ENCODE results near the gene FKBP10.
"Not testable (repeated sequence)": the region's sequence is repeated elsewhere in the genome, so short reads cannot be mapped to it uniquely, and the experiment has no call there.

FKBP10 gene

GRCh38 chr17:41839448-41839847 lies 26.6 kb downstream of the FKBP10 start:
- DNase-seq, result not testable (repeated sequence)

DNA sequence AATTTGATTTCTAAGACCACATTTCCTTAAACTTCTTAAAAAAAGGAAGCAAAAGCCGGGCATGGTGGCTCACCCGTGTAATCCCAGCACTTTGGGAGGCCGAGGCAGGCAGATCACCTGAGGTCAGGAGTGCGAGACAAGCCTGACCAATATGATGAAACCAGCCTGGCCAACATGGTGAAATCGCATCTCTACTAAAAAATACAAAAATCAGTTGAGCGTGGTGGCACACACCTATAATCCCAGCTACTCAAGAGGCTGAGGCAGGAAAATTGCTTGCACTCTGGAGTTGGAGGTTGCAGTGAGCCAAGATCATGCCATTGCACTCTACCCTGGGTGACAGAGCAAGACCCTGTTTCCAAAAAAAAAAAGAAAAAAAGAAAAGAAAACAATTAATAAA lies 28.0 kb downstream of the FKBP10 start:
- not testable (repeated sequence) for DNase-seq

DNA sequence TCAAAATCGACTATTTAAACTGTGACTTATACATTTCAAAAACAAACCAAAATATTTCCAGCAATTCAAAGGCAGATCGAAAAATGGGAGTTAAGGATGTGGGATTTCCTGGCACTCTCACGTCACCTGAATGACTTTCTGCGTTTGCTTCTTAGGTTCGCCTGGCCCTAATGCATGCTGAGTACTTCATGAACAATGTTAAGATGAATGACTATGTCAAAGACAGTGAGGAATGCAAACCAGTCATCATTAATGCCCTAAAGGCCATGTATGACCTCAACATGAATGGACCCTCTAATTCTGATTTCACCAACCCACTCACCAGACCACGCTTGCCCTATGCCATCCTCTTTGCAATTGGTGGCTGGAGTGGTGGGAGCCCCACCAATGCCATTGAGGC lies 32.2 kb downstream of the FKBP10 start:
- DNase-seq, result no peak

DNA sequence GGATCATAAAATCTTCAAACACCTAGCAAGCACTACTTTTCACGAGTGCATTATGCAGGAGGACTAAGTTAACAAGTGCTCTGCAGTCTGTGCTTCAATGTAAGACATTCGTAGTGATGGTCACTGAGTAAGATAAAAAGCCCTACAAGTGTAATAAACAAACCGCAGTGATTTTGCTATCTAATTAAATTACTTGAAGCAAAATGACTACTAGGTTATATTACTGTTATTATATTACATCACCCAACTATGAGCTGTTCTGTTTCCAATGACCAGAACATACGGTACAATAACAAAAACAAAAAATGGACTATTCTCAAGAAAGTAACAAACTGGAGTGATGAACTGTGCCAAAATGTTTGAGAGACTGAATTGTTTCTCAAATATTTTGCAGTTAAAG lies 36.0 kb downstream of the FKBP10 start:
- no peak for DNase-seq

DNA sequence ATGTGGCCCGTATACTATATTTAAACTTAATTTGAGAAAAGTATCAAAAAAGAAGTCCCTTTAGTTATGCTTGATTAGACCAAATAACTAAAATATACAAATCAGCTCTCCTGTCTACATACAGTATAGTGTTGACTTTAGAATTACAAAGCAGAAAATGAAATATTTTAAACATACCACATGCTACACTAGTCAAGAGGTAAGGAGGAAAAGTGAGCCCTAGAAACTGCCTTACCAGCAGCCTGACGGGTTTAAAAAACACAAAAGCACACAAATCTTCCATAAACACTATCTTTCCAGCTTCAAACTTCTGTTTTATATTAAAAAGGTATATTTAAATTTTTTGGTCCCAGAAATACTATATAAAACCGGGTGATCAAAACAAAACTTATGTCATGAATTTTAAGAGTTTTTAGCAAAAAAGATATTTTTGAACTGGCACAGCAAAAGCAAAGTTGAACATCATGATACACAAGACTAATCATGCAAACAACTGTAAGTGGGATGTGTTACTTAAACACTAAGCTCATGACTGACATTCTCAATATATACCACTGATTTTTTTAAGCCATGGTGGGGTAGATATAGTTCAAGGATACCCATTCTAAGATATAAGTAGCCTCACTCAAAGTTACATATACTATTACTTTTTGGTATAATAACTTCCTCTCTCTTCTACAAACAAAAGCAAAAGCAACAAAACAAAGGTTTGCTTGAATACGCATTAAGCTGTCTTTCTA lies 36.6 kb downstream of the FKBP10 start:
- DNase-seq, result no peak

DNA sequence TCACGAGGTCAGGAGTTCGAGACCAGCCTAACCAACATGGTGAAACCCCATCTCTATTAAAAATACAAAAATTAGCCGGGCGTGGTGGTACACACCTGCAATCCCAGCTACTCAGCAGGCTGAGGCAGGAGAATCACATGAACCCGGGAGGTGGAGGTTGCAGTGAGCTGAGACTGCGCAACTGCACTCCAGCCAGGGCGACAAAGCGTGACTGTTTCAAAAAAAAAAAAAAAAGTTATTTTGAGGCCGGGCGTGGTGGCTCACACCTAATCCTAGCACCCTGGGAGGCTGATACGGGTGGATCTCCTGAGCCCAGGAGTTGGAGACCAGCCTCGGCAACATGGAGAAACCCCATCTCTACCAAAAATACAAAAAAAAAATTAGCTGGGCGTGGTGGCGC lies 38.6 kb downstream of the FKBP10 start:
- not testable (repeated sequence) for DNase-seq

- no peak for DNase-seq
These were observed 47.6 kb downstream of the FKBP10 start for GRCh38 chr17:41860254-41860931.

DNA sequence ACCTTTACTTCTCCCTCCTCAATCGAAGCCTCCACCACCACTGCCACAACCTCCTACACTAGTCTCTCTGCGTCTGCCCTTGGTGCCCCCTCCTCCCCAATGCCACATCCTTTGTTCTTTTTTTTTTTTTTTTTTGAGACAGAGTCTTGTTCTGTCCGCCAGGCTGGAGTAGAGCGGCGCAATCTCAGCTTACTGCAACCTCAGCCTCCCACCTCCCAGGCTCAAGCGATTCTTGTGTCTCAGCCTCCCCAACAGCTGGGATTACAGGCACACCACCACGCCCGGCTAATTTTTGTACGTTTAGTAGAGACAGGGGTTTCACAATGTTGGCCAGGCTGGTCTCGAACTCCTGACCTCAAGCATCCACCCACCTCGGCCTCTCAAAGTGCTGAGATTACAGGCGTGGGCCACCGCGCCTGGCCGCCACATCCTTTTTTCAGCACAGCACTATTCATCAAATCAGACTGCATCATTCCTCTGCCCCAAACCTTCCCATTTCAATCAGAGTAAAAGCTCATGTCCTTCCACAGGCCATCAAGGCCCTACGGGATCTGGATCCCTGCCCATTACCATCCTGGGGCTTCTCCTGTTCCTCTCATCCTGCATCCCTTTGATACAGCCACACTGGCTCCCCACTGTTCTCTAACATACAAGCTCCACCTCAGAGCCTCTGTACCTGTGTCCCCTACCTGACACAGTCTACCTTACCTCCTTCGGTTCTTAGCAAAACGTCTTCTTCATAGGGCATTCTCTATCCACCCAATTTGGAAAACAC lies 50.5 kb downstream of the FKBP10 start:
- no peak for DNase-seq

GRCh38 chr17:41864498-41864835 lies 51.7 kb downstream of the FKBP10 start:
- DNase-seq, result no peak

DNA sequence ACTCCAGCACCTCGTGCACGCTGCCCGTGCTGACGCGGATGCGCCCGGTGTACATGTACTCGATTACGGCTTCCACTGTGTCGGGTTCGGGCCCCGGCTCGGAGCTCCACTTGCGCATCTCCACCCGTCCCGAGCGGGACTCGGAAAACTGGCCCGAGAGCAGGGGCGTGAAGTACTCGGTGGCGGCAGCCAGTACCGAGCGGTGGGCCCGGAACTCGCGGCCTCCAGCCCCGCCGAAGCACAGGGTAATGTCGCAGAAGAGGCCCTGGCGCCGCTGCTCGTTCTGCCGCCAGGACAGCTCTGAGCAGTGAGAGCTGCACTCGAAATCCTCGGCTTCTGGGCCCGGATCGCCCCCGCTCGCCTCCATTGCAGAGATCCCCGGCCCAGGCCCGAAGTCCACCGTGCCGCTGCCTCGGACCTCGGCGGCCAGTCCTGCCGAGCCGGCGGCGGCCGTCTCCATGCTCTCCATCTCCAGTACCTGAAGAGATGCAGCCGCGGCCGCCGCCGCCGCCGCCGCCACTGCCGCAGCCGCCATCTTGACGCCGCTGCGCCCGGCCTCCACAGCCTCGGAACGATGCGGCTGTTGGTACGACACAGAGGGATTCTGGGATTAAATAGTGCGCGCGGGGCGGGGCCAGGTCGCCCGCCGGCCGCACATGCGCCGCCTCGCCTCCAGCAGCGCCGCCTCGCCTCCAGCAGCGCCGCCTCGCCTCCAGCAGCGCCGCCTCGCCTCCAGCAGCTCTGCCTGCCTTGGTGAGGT lies 52.2 kb downstream of the FKBP10 start, which contains the start of gene KLHL11:
Gene KLHL11 (minus strand): TSS at position 588 of the 760 bp plus-strand sequence. CDS start 53 bp downstream, at position 535.
- DNase-seq, result peak; percentile 78

DNA sequence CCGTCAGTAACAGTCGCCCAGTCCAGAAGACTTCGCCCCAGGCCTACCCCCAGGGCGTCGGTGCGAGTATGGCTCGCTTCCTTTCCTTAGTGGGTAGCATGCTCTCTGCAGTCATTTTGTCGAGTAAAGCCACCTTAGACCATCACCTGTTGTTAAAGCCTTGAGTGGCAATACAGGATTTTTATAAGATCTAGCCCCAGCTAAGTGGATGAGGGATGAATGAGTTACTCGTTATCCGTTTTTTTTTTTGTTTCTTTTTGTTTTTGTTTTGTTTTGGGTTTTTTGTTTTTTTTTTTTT lies 52.7 kb downstream of the FKBP10 start:
- no peak for DNase-seq

GRCh38 chr17:41868568-41868967 lies 55.8 kb downstream of the FKBP10 start:
- DNase-seq, result no peak

- no peak for DNase-seq
These were observed 56.6 kb downstream of the FKBP10 start for GRCh38 chr17:41869426-41869825.

DNA sequence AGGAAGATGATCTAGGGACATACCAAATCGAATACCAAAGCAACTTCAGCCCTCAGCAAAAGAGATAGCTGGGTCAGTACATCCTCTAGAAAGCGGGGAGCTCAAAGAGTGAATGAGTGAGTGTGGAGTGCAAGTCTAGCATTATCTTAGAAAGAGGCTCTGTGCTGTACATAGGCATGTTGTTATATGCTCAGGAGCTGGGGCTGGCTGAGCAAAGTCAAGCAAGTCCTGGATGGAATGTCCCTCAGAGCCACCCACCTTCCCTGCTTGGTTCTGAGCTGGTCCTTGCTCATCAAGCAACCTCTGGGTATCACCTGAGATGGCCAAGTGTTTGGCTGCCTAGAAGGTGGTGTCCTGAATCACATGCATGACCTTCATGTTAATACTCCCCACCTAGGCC lies 57.3 kb downstream of the FKBP10 start:
- no peak for DNase-seq

DNA sequence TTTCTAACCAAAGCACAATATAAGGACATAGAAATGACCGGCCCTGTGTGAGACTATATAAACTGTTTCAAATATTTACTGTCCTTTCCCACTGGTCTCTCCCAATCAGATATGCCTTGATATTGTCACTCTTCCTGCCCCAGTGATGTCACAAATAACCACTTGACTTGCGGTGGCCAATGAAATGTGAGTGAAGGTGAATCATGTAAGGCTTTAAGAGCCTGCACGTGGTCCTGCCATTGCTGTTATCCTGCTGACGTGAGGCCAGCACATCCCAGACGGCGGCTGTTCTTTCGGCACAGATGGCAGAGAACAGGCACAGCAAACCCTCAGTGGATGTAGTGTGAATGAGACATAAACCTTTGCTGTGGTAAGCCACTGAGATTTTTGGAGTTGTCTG lies 57.8 kb downstream of the FKBP10 start:
- DNase-seq, result no peak

DNA sequence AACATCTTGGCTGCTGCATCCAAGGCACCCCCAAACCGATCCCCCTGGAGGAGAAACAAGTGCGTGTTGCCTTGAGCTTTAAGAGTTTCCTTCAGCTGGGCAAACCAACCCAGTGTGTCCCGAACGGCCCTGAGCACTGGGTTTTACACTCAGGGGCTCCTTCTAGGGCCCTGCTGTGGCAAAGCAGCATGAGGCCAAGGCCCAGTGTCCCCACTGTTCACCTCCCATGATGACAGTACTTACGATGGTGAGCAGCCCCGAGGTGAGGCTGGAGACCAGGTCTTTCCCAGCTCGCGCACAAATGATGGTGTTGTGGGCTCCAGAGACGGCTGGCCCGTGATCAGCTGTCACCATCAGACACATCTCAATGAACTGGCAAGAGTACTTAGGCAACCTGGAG lies 59.0 kb downstream of the FKBP10 start:
- no peak for DNase-seq
